HFF-Myc (cell line): ENCODE data around the gene DLEC1.

Source experiments
- DNase-seq: peaks from one replicate; pipeline ENCODE4 v3.0.0-alpha.2; 2011; ENCODE audit warnings: low read depth; ENCODE audit errors: extremely low read depth
- H3K4me3 ChIP-seq: replicated peaks from 2 replicates; pipeline ENCODE4 v1.5.1; 2011; ENCODE audit warnings: low read depth, mild to moderate bottlenecking, control low read depth, low read length
- CTCF ChIP-seq: IDR thresholded peaks from 2 replicates; pipeline ENCODE4 v1.5.1; 2012; ENCODE audit warnings: mild to moderate bottlenecking, low read depth, low read length, control low read depth; ENCODE audit errors: missing control alignments

DLEC1 gene

GRCh38 chr3:38018296-38019266 lies 20.4 kb upstream of the DLEC1 start:
- DNase-seq = no peak
- TF ChIP-seq CTCF = no peak
- no peak overlapping the region for H3K4me3 ChIP-seq

- DNase-seq = no peak
- H3K4me3 ChIP-seq = no peak overlapping the region
- TF ChIP-seq CTCF = no peak
These were observed 19.2 kb upstream of the DLEC1 start for GRCh38 chr3:38019658-38020341.

- no peak for DNase-seq
- no peak for TF ChIP-seq CTCF
- H3K4me3 ChIP-seq = no peak overlapping the region
These were observed 18.7 kb upstream of the DLEC1 start for GRCh38 chr3:38020342-38020726.

- no peak overlapping the region for H3K4me3 ChIP-seq
- TF ChIP-seq CTCF = no peak
- DNase-seq = no peak
These were observed 17.8 kb upstream of the DLEC1 start for GRCh38 chr3:38021196-38021595.

- no peak for DNase-seq
These were observed 16.7 kb upstream of the DLEC1 start for GRCh38 chr3:38022301-38022700.

More at GRCh38 chr3:38022301-38022700, 16.7 kb upstream of the DLEC1 start:
- TF ChIP-seq CTCF = no peak
- H3K4me3 ChIP-seq = no peak overlapping the region
